GM23338 (cell line): ENCODE measurements around the gene RPL10A. TPM values are rescaled to one million over a fixed set of nuclear protein-coding genes. Genes with fewer than 3 reads are reported as not detected.

Source experiments
- ATAC-seq: fragments of 200-7000 bp; cut with Tn5 transposase; 3 replicates; pipeline ENCODE4 v1.9.1; 2020
- DNase-seq: peaks from one replicate; pipeline ENCODE4 v3.0.0-alpha.2; 2015; ENCODE audit warnings: low spot score
- H2AFZ ChIP-seq: fragments of 200-600 bp; sonication (generic); 2 replicates; pipeline ENCODE4 v1.8.0; 2016; ENCODE audit warnings: antibody characterized with exemption, mild to moderate bottlenecking, moderate library complexity
- H3F3A ChIP-seq: fragments of 200-600 bp; sonication (generic); replicated peaks from 2 replicates; pipeline ENCODE4 v1.8.0; 2017; ENCODE audit warnings: antibody characterized with exemption, mixed run types, low read depth
- H3K27ac ChIP-seq: fragments of 200-600 bp; sonication (generic); 2 replicates; pipeline ENCODE4 v1.6.1; 2016; ENCODE audit warnings: low read depth
- H3K27me3 ChIP-seq: fragments of 200-600 bp; sonication (generic); 2 replicates; pipeline ENCODE4 v1.8.0; 2016; ENCODE audit warnings: mild to moderate bottlenecking, mixed run types, moderate library complexity; ENCODE audit not compliant: insufficient read depth
- H3K36me3 ChIP-seq: fragments of 200-600 bp; sonication (generic); 2 replicates; pipeline ENCODE4 v1.8.0; 2016; ENCODE audit warnings: mild to moderate bottlenecking; ENCODE audit not compliant: insufficient read depth
- H3K4me1 ChIP-seq: fragments of 200-600 bp; sonication (generic); 2 replicates; pipeline ENCODE4 v1.8.0; 2016; ENCODE audit warnings: mild to moderate bottlenecking, moderate library complexity; ENCODE audit not compliant: insufficient read depth
- H3K4me2 ChIP-seq: fragments of 200-600 bp; sonication (generic); 2 replicates; pipeline ENCODE4 v1.7.1; 2017; ENCODE audit warnings: mixed run types
- H3K4me3 ChIP-seq: fragments of 200-600 bp; sonication (generic); 2 replicates; pipeline ENCODE4 v1.6.1; 2016; ENCODE audit warnings: mixed run types
- H3K79me2 ChIP-seq: fragments of 200-600 bp; sonication (generic); replicated peaks from 2 replicates; pipeline ENCODE4 v1.8.0; 2017; ENCODE audit warnings: mild to moderate bottlenecking; ENCODE audit not compliant: insufficient read depth
- H3K9me2 ChIP-seq: fragments of 200-600 bp; sonication (generic); 2 replicates; pipeline ENCODE4 v1.8.0; 2017; ENCODE audit not compliant: insufficient read depth
- H4K20me1 ChIP-seq: fragments of 200-600 bp; sonication (generic); replicated peaks from 2 replicates; pipeline ENCODE4 v1.8.0; 2017; ENCODE audit warnings: mild to moderate bottlenecking; ENCODE audit not compliant: insufficient read depth
- H3K27ac Mint-ChIP-seq: 2 replicates; pipeline ENCODE4 v1.8.0; 2020; ENCODE audit warnings: inconsistent platforms, mild to moderate bottlenecking, moderate library complexity, mixed read lengths
- H3K27me3 Mint-ChIP-seq: 3 replicates; pipeline ENCODE4 v1.8.0; 2022; ENCODE audit warnings: low read depth, mild to moderate bottlenecking, moderate library complexity, mixed read lengths, inconsistent platforms; ENCODE audit not compliant: insufficient read depth, poor library complexity
- H3K36me3 Mint-ChIP-seq: 3 replicates; pipeline ENCODE4 v1.8.0; 2021; ENCODE audit warnings: low read depth, mild to moderate bottlenecking, inconsistent platforms, moderate library complexity, mixed read lengths
- H3K4me1 Mint-ChIP-seq: 3 replicates; pipeline ENCODE4 v1.8.0; 2020; ENCODE audit warnings: mild to moderate bottlenecking, inconsistent platforms, mixed read lengths
- H3K4me3 Mint-ChIP-seq: 3 replicates; pipeline ENCODE4 v1.8.0; 2021; ENCODE audit warnings: moderate library complexity, mild to moderate bottlenecking, inconsistent platforms, mixed read lengths
- H3K9me3 Mint-ChIP-seq: 3 replicates; pipeline ENCODE4 v1.8.0; 2020; ENCODE audit warnings: moderate library complexity, mild to moderate bottlenecking, inconsistent platforms, mixed read lengths
- CREB1 ChIP-seq: fragments of 250-450 bp; sonication (Bioruptor Pico); IDR thresholded peaks from 2 replicates; pipeline ENCODE4 v1.5.0; 2020; ENCODE audit warnings: low read depth, mild to moderate bottlenecking, moderate library complexity
- EZH2 ChIP-seq: fragments of 200-600 bp; sonication (generic); IDR thresholded peaks from one replicate; pipeline ENCODE4 v1.8.0; 2017; ENCODE audit warnings: antibody characterized with exemption, mild to moderate bottlenecking, low read depth; ENCODE audit not compliant: unreplicated experiment
- EZH2phosphoT487 ChIP-seq: fragments of 200-600 bp; sonication (generic); IDR thresholded peaks from one replicate; pipeline ENCODE4 v1.8.1; 2018; ENCODE audit warnings: antibody characterized with exemption; ENCODE audit not compliant: unreplicated experiment
- JUNB ChIP-seq: IDR thresholded peaks from one replicate; pipeline ENCODE4 v1.6.1; 2016; ENCODE audit warnings: antibody characterized with exemption; ENCODE audit not compliant: unreplicated experiment
- NANOG ChIP-seq: IDR thresholded peaks from 2 replicates; pipeline ENCODE4 v1.6.1; 2016; ENCODE audit warnings: antibody characterized with exemption, borderline replicate concordance
- POLR2AphosphoS5 ChIP-seq: IDR thresholded peaks from 2 replicates; pipeline ENCODE4 v1.6.1; 2016; ENCODE audit warnings: antibody characterized with exemption, low read depth
- STAT1 ChIP-seq: IDR thresholded peaks from one replicate; pipeline ENCODE4 v1.6.1; 2016; ENCODE audit warnings: antibody characterized with exemption; ENCODE audit not compliant: unreplicated experiment
- ZNF114 ChIP-seq: fragments of 250-450 bp; sonication (Bioruptor Pico); IDR thresholded peaks from 2 replicates; pipeline ENCODE4 v1.5.0; 2020; ENCODE audit warnings: mild to moderate bottlenecking, moderate library complexity
- ZNF331 ChIP-seq: fragments of 250-450 bp; sonication (Bioruptor Pico); IDR thresholded peaks from 2 replicates; pipeline ENCODE4 v1.5.0; 2020; ENCODE audit warnings: low read depth, mild to moderate bottlenecking, moderate library complexity
- polyA plus RNA-seq: library from polyadenylated mRNA; unstranded; fragments of >200 nt; fragmentation: Nextera tagmentation; extraction: Ambion mirVana; gene quantifications from 2 replicates; pipeline ENCODE4 v1.2.1, GENCODE V29; 2016
- total RNA-seq: library from RNA; depleted of rRNA; stranded (reverse); fragments of >200 nt; shearing (Covaris generic); gene quantifications from 2 replicates; pipeline ENCODE4 v1.2.3, GENCODE V29; 2014
- TF ChIP-seq, protein P1 (sequence below): fragments of 250-450 bp; sonication (Bioruptor Pico); IDR thresholded peaks from 2 replicates; pipeline ENCODE4 v1.5.0; 2020; ENCODE audit warnings: mild to moderate bottlenecking, moderate library complexity
- TF ChIP-seq, protein P2 (sequence below): IDR thresholded peaks from 2 replicates; pipeline ENCODE4 v1.6.1; 2016; ENCODE audit warnings: antibody characterized with exemption
- TF ChIP-seq, protein P3 (sequence below), 2 experiments: fragments of 200-600 bp in 1 of 2; sonication (generic) in 1 of 2; conservative IDR thresholded peaks; 2 replicates each; pipeline versions ENCODE4 v1.5.1 to v1.6.1; 2016 to 2017; ENCODE audit warnings: antibody characterized with exemption in 2 of 2, low read depth in 2 of 2, mild to moderate bottlenecking in 2 of 2, moderate library complexity in 1 of 2
- TF ChIP-seq, protein P4 (sequence below): IDR thresholded peaks from one replicate; pipeline ENCODE4 v1.6.1; 2018; ENCODE audit warnings: antibody characterized with exemption; ENCODE audit not compliant: unreplicated experiment

The RPL10A gene
- total and polyA plus RNA-seq, 2 experiments from 2014 or later: 730 to 1,297 TPM

DNA sequence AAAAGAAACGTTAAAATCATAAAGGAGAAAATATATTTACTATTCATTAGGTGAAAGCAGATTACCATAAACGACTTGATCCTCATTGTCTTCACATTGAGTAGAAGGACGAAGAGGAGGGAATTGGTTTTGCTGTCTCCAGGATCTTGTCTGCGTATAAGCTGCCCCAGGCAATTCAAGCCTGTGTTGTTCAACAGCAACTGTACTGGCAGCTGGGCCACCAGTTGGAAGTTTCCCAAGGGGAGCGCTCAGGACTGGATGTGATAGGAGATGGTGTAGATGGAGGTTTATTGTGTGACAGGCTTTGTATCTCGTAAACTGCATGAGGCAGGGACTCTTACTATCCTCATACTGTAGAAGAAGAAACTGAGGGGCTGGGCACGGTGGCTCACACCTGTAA lies 20.0 kb upstream of the RPL10A start:
- no peak overlapping the region for H2AFZ ChIP-seq
- no peaks in the 10 kb centered on the region for H4K20me1 ChIP-seq
- no peaks in the 10 kb centered on the region for H3K36me3 ChIP-seq
- peaks cover 10% of the 10 kb centered on the region for H3K4me1 ChIP-seq
- Mint-ChIP-seq H3K4me3 (no peak overlapping the region), H3K4me1 (peaks cover 13% of the 10 kb centered on the region), H3K27me3 (peaks cover 8% of the 10 kb centered on the region), H3K27ac (no peak overlapping the region), H3K36me3 (no peaks in the 10 kb centered on the region; the same call in 2 of the 3 replicates), H3K9me3 (no peaks in the 10 kb centered on the region)
- ATAC-seq (no peak), DNase-seq (no peak)
- no peak overlapping the region for H3K27ac ChIP-seq
- H3K9me2 ChIP-seq: no peaks in the 10 kb centered on the region
- H3K4me2 ChIP-seq: no peak overlapping the region
- H3K79me2 ChIP-seq: 0 out of 2 replicates have a peak, but pooled peaks cover under 1% of the 10 kb centered on the region
- TF ChIP-seq ZNF114: no peak
- TF ChIP-seq, protein P1, sequence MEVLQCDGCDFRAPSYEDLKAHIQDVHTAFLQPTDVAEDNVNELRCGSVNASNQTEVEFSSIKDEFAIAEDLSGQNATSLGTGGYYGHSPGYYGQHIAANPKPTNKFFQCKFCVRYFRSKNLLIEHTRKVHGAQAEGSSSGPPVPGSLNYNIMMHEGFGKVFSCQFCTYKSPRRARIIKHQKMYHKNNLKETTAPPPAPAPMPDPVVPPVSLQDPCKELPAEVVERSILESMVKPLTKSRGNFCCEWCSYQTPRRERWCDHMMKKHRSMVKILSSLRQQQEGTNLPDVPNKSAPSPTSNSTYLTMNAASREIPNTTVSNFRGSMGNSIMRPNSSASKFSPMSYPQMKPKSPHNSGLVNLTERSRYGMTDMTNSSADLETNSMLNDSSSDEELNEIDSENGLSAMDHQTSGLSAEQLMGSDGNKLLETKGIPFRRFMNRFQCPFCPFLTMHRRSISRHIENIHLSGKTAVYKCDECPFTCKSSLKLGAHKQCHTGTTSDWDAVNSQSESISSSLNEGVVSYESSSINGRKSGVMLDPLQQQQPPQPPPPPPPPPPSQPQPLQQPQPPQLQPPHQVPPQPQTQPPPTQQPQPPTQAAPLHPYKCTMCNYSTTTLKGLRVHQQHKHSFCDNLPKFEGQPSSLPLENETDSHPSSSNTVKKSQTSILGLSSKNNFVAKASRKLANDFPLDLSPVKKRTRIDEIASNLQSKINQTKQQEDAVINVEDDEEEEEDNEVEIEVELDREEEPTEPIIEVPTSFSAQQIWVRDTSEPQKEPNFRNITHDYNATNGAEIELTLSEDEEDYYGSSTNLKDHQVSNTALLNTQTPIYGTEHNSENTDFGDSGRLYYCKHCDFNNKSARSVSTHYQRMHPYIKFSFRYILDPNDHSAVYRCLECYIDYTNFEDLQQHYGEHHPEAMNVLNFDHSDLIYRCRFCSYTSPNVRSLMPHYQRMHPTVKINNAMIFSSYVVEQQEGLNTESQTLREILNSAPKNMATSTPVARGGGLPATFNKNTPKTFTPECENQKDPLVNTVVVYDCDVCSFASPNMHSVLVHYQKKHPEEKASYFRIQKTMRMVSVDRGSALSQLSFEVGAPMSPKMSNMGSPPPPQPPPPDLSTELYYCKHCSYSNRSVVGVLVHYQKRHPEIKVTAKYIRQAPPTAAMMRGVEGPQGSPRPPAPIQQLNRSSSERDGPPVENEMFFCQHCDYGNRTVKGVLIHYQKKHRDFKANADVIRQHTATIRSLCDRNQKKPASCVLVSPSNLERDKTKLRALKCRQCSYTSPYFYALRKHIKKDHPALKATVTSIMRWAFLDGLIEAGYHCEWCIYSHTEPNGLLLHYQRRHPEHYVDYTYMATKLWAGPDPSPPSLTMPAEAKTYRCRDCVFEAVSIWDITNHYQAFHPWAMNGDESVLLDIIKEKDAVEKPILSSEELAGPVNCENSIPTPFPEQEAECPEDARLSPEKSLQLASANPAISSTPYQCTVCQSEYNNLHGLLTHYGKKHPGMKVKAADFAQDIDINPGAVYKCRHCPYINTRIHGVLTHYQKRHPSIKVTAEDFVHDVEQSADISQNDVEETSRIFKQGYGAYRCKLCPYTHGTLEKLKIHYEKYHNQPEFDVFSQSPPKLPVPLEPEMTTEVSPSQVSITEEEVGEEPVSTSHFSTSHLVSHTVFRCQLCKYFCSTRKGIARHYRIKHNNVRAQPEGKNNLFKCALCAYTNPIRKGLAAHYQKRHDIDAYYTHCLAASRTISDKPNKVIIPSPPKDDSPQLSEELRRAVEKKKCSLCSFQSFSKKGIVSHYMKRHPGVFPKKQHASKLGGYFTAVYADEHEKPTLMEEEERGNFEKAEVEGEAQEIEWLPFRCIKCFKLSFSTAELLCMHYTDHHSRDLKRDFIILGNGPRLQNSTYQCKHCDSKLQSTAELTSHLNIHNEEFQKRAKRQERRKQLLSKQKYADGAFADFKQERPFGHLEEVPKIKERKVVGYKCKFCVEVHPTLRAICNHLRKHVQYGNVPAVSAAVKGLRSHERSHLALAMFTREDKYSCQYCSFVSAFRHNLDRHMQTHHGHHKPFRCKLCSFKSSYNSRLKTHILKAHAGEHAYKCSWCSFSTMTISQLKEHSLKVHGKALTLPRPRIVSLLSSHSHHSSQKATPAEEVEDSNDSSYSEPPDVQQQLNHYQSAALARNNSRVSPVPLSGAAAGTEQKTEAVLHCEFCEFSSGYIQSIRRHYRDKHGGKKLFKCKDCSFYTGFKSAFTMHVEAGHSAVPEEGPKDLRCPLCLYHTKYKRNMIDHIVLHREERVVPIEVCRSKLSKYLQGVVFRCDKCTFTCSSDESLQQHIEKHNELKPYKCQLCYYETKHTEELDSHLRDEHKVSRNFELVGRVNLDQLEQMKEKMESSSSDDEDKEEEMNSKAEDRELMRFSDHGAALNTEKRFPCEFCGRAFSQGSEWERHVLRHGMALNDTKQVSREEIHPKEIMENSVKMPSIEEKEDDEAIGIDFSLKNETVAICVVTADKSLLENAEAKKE: no peak
- no peak for TF ChIP-seq NANOG
- TF ChIP-seq EZH2phosphoT487: no peak
- TF ChIP-seq, protein P2, sequence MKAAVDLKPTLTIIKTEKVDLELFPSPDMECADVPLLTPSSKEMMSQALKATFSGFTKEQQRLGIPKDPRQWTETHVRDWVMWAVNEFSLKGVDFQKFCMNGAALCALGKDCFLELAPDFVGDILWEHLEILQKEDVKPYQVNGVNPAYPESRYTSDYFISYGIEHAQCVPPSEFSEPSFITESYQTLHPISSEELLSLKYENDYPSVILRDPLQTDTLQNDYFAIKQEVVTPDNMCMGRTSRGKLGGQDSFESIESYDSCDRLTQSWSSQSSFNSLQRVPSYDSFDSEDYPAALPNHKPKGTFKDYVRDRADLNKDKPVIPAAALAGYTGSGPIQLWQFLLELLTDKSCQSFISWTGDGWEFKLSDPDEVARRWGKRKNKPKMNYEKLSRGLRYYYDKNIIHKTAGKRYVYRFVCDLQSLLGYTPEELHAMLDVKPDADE: no peak
- no peak for TF ChIP-seq POLR2AphosphoS5
- no peak for TF ChIP-seq JUNB
- TF ChIP-seq, protein P3, sequence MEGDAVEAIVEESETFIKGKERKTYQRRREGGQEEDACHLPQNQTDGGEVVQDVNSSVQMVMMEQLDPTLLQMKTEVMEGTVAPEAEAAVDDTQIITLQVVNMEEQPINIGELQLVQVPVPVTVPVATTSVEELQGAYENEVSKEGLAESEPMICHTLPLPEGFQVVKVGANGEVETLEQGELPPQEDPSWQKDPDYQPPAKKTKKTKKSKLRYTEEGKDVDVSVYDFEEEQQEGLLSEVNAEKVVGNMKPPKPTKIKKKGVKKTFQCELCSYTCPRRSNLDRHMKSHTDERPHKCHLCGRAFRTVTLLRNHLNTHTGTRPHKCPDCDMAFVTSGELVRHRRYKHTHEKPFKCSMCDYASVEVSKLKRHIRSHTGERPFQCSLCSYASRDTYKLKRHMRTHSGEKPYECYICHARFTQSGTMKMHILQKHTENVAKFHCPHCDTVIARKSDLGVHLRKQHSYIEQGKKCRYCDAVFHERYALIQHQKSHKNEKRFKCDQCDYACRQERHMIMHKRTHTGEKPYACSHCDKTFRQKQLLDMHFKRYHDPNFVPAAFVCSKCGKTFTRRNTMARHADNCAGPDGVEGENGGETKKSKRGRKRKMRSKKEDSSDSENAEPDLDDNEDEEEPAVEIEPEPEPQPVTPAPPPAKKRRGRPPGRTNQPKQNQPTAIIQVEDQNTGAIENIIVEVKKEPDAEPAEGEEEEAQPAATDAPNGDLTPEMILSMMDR (conservative IDR thresholded peaks at IDR 0.05; ENCODE audit: low read depth in 2 of 2): no peak
- TF ChIP-seq CREB1 (CRISPR knock-in tag): no peak
- TF ChIP-seq EZH2: no peak
- TF ChIP-seq, protein P4, sequence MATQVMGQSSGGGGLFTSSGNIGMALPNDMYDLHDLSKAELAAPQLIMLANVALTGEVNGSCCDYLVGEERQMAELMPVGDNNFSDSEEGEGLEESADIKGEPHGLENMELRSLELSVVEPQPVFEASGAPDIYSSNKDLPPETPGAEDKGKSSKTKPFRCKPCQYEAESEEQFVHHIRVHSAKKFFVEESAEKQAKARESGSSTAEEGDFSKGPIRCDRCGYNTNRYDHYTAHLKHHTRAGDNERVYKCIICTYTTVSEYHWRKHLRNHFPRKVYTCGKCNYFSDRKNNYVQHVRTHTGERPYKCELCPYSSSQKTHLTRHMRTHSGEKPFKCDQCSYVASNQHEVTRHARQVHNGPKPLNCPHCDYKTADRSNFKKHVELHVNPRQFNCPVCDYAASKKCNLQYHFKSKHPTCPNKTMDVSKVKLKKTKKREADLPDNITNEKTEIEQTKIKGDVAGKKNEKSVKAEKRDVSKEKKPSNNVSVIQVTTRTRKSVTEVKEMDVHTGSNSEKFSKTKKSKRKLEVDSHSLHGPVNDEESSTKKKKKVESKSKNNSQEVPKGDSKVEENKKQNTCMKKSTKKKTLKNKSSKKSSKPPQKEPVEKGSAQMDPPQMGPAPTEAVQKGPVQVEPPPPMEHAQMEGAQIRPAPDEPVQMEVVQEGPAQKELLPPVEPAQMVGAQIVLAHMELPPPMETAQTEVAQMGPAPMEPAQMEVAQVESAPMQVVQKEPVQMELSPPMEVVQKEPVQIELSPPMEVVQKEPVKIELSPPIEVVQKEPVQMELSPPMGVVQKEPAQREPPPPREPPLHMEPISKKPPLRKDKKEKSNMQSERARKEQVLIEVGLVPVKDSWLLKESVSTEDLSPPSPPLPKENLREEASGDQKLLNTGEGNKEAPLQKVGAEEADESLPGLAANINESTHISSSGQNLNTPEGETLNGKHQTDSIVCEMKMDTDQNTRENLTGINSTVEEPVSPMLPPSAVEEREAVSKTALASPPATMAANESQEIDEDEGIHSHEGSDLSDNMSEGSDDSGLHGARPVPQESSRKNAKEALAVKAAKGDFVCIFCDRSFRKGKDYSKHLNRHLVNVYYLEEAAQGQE: no peak
- TF ChIP-seq STAT1: no peak
- TF ChIP-seq ZNF331: no peak
- peaks cover 4% of the 10 kb centered on the region; the same call in 1 of the 2 replicates for H3K27me3 ChIP-seq
- 0 out of 2 replicates have a peak, but pooled peaks cover 3% of the 10 kb centered on the region for H3F3A ChIP-seq
- no peak overlapping the region for H3K4me3 ChIP-seq
